HG03432 (cell line): ENCODE measurements around the gene NDUFAF2.
"Not testable (repeated sequence)": the region's sequence is repeated elsewhere in the genome, so short reads cannot be mapped to it uniquely, and the experiment has no call there.

ENCODE experiments used
- ATAC-seq: cut with Tn5 transposase; IDR thresholded peaks from one replicate; pipeline ENCODE4 v1.9.1; 2021; ENCODE audit warnings: mild to moderate bottlenecking, moderate library complexity; ENCODE audit not compliant: unreplicated experiment

Gene NDUFAF2

GRCh38 chr5:60989790-60990189 lies 44.8 kb downstream of the NDUFAF2 start:
- no peak for ATAC-seq

- ATAC-seq: no peak
These were observed 47.9 kb downstream of the NDUFAF2 start for GRCh38 chr5:60992871-60993270.

DNA sequence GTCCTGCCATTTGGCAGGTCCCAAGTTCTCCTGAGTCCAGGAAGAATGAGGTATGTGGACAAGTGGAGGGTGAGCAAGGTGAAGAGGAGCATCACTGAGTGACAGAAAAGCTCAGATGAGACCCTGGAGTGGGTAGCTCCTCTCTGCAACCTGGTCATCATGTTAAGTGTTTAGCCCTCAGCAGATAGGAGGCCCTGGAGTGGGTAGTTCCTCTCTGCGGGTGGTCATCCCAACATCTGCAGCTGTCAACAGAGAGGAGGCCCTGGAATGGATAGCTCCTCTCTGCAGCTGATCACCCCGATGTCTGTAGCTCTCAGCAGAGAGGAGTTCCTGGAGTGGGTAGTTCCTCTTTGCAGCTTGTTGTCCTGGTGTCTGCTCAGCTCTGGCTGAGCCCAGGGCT lies 48.4 kb downstream of the NDUFAF2 start:
- no peak for ATAC-seq

DNA sequence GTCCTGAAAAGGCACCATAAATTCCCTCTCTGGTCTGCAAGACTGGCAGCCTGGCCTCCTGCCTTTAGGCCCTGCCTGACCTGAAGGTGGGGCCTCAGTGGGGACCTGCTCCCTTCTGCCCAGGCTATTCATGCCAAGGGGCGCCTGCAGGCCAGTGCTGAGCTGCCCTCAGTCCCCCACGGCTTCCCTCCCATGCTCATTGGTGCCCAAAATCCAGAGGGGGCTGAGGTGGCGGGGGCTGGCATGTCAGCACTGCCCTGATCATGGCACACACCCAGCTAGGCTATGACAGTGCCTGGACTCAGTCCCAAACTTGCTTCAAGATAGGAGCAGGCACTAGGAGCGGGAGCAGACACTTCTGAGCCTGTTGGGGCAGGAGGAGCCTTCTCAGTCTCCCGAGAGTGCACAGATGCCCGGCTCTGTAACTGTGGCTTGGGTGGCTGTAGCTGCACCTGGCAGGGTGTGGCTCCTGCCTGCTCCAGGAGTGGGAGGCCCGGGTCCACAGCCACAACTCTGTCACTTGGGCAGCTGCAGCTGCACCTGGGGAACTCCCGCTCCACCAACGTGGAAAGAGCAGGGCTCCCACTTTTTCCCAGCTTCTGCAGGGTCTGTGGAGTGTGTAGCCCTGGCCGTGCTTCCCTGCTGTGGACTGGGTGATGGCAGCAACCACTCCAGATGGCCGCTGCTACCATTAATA lies 49.0 kb downstream of the NDUFAF2 start:
- no peak for ATAC-seq

GRCh38 chr5:60996368-60996767 lies 51.4 kb downstream of the NDUFAF2 start:
- ATAC-seq: no peak

GRCh38 chr5:60997721-60998120 lies 52.7 kb downstream of the NDUFAF2 start:
- no peak for ATAC-seq

GRCh38 chr5:61000887-61001286 lies 55.9 kb downstream of the NDUFAF2 start:
- no peak for ATAC-seq

- no peak for ATAC-seq
These were observed 56.6 kb downstream of the NDUFAF2 start for GRCh38 chr5:61001647-61002046.

GRCh38 chr5:61002611-61003355 lies 57.8 kb downstream of the NDUFAF2 start:
- no peak for ATAC-seq

GRCh38 chr5:61004448-61004847 lies 59.4 kb downstream of the NDUFAF2 start:
- ATAC-seq: no peak

GRCh38 chr5:61009907-61010306 lies 64.9 kb downstream of the NDUFAF2 start:
- no peak for ATAC-seq

GRCh38 chr5:61010467-61011454 lies 65.8 kb downstream of the NDUFAF2 start:
- ATAC-seq: no peak

DNA sequence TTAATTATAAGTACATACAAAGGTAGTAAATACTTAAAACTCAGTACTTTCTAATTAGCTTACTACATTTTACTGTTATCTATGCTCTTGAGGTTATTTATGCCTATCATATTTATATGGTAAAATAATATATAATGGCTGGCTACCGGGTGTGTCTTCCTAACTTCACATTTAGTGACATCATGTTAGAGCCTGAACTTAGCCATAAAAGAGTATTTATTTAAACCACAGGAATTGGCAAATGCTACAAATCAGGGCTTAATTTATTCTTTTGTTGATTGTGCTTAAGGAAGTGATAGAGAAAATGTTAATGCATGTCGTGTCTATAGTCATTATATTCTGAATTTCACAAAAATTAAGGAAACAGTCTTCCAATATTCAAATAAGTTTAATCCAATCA lies 73.1 kb downstream of the NDUFAF2 start:
- no peak for ATAC-seq

GRCh38 chr5:61019642-61020041 lies 74.6 kb downstream of the NDUFAF2 start:
- ATAC-seq: no peak

- no peak for ATAC-seq
These were observed 75.4 kb downstream of the NDUFAF2 start for GRCh38 chr5:61020415-61020814.

- no peak for ATAC-seq
These were observed 78.1 kb downstream of the NDUFAF2 start for GRCh38 chr5:61023131-61023530.

- no peak for ATAC-seq
These were observed 81.0 kb downstream of the NDUFAF2 start for GRCh38 chr5:61026004-61026403.

GRCh38 chr5:61028382-61028781 lies 83.4 kb downstream of the NDUFAF2 start:
- no peak for ATAC-seq

DNA sequence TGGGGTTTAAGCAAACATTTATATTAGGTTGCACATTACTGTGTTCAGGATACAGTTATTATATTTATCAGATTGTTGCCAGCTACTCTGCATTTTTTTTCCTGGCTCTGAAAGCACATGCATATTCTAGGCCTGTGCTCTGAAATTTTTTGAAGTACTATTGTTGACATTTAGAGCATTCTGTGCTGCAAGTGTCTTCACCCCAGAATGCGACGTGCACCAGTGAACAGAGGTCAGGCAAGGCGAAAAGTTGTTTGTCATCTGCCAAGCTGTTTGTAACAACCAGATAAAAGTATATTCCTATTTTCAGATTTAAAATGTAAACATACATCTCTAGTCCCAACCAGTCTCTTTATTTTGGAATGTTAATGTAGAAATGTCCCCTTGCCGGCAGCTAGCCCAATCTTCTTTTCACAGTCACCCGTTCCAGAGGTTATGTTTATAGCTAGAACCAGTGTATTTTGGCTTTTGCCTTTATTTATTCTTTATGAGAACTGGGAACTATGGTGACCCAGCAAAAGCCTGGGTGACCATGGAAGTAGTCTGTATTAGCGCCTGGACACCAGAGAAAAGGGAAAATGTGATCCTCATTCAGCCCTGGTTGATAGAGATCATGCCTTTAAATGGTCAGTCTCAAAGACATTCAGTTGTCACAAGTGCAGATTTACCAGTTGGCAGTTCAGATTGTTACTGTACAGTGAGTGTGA lies 84.6 kb downstream of the NDUFAF2 start:
- no peak for ATAC-seq

- no peak for ATAC-seq
These were observed 85.1 kb downstream of the NDUFAF2 start for GRCh38 chr5:61030163-61030482.

DNA sequence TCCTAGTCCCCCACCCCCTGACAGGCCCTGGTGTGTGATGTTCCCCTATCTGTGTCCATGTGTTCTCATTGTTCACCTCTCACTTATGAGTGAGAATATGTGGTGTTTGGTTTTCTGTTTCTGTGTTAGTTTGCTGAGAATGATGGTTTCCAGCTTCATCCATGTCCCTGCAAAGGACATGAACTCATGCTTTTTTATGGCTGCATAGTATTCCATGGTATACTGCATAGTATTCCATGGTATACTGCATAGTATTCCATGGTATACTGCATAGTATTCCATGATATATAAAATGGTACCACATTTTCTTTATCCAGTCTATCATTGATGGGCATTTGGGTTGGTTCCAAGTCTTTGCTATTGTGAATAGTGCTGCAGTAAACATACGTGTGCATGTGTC lies 86.3 kb downstream of the NDUFAF2 start:
- ATAC-seq: not testable (repeated sequence)
